ENCODE data around the gene POLR1A. TPM values are rescaled to one million over a fixed set of nuclear protein-coding genes. Genes with fewer than 3 reads are reported as not detected.

The POLR1A gene
- total RNA-seq, 1 experiment from 2014 or later: 62.6 TPM

DNA sequence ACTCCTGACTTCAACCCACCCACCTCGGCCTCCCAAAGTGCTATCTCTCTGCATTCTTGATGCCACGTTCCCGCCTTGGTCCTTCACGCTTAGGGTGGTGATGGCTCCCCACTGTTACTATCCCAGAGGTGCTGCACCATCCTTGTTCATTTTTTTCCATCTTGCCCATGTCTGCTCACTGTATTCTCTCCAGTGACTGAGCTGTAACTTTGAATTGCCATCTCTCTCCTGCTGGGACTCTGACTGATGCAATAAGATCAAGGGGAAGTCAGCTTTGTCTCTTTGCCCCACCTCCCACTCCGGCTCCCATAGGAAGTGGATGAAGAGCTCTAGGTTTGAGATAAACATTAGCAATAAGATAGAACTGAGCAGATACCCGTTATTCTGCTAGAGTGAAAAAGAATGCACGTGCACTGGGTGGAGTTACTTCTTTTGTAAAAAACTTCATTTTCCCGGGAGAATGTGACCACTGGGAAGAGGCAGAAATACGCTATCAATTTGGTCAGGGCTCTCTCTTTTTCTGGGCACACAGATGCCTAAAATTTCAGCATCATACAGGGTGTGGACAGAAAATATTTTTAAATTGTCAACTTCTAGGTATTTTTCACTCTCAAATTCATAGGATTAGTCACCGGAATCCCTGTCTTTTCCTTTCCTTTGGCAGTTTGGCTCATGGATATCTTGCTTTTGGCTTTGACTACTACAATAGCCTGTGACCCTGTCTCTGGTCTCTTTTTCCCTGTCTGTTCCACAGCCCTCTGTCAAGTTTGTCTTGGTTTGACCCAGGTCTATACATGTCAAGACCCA, 105.4 kb downstream of the POLR1A start:
- CTCF ChIA-PET: no interaction called here
- H3K27ac ChIP-seq (ENCODE audit: low read length): no peak overlapping the region
- POLR2A ChIA-PET: no interaction called here

DNA sequence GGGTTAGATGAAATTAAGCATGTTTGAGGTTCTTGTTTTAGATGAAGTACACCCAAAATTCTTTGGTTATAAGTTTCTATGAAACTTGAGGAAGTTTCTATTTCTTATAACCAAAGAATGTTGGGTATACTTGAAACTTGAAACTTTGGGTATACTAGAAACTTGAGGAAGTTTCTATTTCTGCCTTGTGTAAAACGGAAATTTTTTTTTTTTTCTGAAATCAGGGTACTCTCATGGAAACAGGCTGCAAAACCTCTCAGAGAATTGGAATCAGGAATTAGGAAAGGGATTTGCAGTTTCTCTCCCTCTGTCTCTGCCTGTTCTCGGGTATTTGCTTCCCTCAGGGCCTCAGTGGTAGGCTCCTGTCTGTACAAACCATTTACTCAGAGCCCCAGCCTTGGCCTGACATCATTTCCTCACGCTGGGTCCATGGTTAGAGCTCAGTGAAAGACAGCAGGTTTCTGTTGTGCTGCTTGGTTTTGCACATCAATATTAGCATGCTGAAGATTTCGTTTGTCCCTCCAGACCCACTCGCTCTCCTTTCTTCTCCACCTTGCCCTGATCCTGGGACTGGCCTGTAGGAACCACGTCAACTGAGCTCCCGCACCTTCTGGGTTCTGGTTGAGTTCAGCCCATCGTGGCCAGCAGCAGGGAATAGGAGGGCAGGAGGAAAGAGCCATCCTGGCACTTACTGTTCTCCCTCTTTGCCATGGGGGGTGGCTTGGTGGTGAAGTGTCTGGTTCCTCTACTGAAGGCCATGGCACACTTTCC, 106.4 kb downstream of the POLR1A start:
- no peak for ATAC-seq
- no peak for DNase-seq (ENCODE audit: low read depth, low spot score)
- H3K27ac ChIP-seq (ENCODE audit: low read length): no peak overlapping the region
- no TSS peak for BruUV-seq (replicated peaks)
- intact Hi-C loops (cut with micrococcal nuclease; ENCODE audit: unreplicated experiment): no loop called here
- TF ChIP-seq SIN3A (IDR thresholded peaks at IDR 0.05; ENCODE audit: borderline replicate concordance, insufficient read depth, low read depth, low read length) (no peak), TCF7L2 (IDR thresholded peaks at IDR 0.05; ENCODE audit: low read depth, low read length) (no peak), POLR2AphosphoS5 (IDR thresholded peaks at IDR 0.05; ENCODE audit: low read depth, low read length) (no peak)
- TF ChIP-seq, protein P1, sequence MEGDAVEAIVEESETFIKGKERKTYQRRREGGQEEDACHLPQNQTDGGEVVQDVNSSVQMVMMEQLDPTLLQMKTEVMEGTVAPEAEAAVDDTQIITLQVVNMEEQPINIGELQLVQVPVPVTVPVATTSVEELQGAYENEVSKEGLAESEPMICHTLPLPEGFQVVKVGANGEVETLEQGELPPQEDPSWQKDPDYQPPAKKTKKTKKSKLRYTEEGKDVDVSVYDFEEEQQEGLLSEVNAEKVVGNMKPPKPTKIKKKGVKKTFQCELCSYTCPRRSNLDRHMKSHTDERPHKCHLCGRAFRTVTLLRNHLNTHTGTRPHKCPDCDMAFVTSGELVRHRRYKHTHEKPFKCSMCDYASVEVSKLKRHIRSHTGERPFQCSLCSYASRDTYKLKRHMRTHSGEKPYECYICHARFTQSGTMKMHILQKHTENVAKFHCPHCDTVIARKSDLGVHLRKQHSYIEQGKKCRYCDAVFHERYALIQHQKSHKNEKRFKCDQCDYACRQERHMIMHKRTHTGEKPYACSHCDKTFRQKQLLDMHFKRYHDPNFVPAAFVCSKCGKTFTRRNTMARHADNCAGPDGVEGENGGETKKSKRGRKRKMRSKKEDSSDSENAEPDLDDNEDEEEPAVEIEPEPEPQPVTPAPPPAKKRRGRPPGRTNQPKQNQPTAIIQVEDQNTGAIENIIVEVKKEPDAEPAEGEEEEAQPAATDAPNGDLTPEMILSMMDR (IDR thresholded peaks at IDR 0.05): no peak
- TF ChIP-seq, protein P2, sequence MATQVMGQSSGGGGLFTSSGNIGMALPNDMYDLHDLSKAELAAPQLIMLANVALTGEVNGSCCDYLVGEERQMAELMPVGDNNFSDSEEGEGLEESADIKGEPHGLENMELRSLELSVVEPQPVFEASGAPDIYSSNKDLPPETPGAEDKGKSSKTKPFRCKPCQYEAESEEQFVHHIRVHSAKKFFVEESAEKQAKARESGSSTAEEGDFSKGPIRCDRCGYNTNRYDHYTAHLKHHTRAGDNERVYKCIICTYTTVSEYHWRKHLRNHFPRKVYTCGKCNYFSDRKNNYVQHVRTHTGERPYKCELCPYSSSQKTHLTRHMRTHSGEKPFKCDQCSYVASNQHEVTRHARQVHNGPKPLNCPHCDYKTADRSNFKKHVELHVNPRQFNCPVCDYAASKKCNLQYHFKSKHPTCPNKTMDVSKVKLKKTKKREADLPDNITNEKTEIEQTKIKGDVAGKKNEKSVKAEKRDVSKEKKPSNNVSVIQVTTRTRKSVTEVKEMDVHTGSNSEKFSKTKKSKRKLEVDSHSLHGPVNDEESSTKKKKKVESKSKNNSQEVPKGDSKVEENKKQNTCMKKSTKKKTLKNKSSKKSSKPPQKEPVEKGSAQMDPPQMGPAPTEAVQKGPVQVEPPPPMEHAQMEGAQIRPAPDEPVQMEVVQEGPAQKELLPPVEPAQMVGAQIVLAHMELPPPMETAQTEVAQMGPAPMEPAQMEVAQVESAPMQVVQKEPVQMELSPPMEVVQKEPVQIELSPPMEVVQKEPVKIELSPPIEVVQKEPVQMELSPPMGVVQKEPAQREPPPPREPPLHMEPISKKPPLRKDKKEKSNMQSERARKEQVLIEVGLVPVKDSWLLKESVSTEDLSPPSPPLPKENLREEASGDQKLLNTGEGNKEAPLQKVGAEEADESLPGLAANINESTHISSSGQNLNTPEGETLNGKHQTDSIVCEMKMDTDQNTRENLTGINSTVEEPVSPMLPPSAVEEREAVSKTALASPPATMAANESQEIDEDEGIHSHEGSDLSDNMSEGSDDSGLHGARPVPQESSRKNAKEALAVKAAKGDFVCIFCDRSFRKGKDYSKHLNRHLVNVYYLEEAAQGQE (IDR thresholded peaks at IDR 0.05; ENCODE audit: insufficient read depth in 1 of 2, low read depth in 2 of 2, low read length in 1 of 2): no peak
- in situ Hi-C loops (cut with HindIII; ENCODE audit: low pct_unique_long_range_greater_than_20kb, low sequenced_read_pairs): no loop called here
- no peak overlapping the region for H3K4me3 ChIP-seq (ENCODE audit: low read depth in 2 of 2, low read length in 2 of 2)
- ChIA-PET POLR2A (no interaction called here), CTCF (no interaction called here)
- H3K27me3 ChIP-seq (ENCODE audit: control insufficient read depth, insufficient read depth, low read length): no peaks in the 10 kb centered on the region
- no peaks in the 10 kb centered on the region for H3K36me3 ChIP-seq (ENCODE audit: control insufficient read depth, insufficient read depth, low read length)
- no peaks in the 10 kb centered on the region; the same call in 1 of the 2 replicates for H3K4me1 ChIP-seq (ENCODE audit: control insufficient read depth, insufficient read depth, low read length)
- no peaks in the 10 kb centered on the region for H3K9me3 ChIP-seq (ENCODE audit: control insufficient read depth, insufficient read depth, low read depth, low read length)

More for the DNA sequence above, 105.4 kb downstream of the POLR1A start:
- intact Hi-C loops (cut with micrococcal nuclease; ENCODE audit: unreplicated experiment) (loop anchor here (10.0 kb wide), 1 partner anchor 106 kb away; no protein-coding TSS in a partner anchor), in situ Hi-C loops (cut with HindIII; ENCODE audit: low pct_unique_long_range_greater_than_20kb, low sequenced_read_pairs) (no loop called here)
- no peaks in the 10 kb centered on the region for H3K27me3 ChIP-seq (ENCODE audit: control insufficient read depth, insufficient read depth, low read length)
- TF ChIP-seq, protein P1 (IDR thresholded peaks at IDR 0.05): no peak
- TF ChIP-seq TCF7L2 (IDR thresholded peaks at IDR 0.05; ENCODE audit: low read depth, low read length): no peak
- no peak for TF ChIP-seq SIN3A (IDR thresholded peaks at IDR 0.05; ENCODE audit: borderline replicate concordance, insufficient read depth, low read depth, low read length)
- TF ChIP-seq, protein P2 (IDR thresholded peaks at IDR 0.05; ENCODE audit: insufficient read depth in 1 of 2, low read depth in 2 of 2, low read length in 1 of 2): no peak
- TF ChIP-seq POLR2AphosphoS5 (IDR thresholded peaks at IDR 0.05; ENCODE audit: low read depth, low read length): no peak
- no peaks in the 10 kb centered on the region; the same call in 1 of the 2 replicates for H3K9me3 ChIP-seq (ENCODE audit: control insufficient read depth, insufficient read depth, low read depth, low read length)
- no TSS peak for BruUV-seq (replicated peaks)
- no peak overlapping the region for H3K4me3 ChIP-seq (ENCODE audit: low read depth in 2 of 2, low read length in 2 of 2)
- no peaks in the 10 kb centered on the region; the same call in 1 of the 2 replicates for H3K4me1 ChIP-seq (ENCODE audit: control insufficient read depth, insufficient read depth, low read length)
- no peaks in the 10 kb centered on the region for H3K36me3 ChIP-seq (ENCODE audit: control insufficient read depth, insufficient read depth, low read length)
- no peak for DNase-seq (ENCODE audit: low read depth, low spot score)
- no peak for ATAC-seq

Data from Panc1 (cell line).